ENCODE measurements around the gene DENND6B. TPM values are rescaled to one million over a fixed set of nuclear protein-coding genes. Genes with fewer than 3 reads are reported as not detected.

DENND6B gene
- total and polyA plus RNA-seq, 2 of the 13 experiments (the other 11 are each of a cell fraction or from before 2014, with no cell fraction given): 0.95 to 3.8 TPM

DNA sequence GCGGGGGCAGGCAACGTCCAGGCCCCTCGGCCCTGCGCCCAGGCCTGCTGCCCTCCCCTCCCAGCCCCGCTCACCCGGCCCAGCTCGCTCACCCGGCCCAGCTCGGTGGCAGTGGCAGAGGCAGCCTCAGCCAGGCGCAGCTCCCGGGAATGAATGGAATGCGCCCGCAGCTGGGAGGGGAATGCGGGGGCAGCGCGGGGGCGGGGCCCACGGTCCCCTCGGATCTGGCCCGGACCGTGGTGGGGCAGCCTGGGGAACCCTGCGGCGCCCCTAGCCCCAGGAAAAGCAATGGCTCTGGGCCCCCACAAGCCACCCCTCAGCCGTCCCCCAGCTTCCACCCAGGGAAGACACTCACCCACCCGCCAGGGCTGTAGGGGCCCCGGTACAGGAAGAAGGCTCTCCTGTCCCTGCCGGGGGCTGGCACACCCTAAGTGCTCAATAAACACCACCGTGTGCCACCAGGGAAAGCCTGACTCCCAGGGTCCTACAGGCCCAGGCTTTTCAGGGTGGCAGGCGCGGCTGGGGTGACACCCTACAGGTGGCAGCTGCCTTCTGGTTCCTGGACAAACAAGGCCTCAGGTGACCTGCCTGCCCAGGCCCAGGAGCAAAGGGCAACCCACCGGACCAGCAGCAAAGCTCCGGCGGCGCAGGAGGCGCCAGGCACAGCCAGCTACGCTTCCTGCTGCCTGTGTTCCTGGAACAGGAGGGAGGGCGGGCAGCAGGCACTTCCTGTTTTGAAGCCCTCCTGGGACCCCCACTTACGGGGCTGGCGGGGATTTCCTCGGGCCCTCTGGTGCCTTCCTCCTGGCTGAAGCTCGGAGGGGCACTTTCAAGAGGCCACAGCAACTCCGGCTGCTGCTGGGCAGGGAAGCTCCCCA lies 33.1 kb downstream of the DENND6B start (continued):
- TF ChIP-seq ZBTB38 (CRISPR knock-in tag; IDR thresholded peaks at IDR 0.05) (peak; percentile 90), ZNF326 (CRISPR knock-in tag; IDR thresholded peaks at IDR 0.05; ENCODE audit: borderline replicate concordance) (no peak), MED1 (CRISPR knock-in tag; IDR thresholded peaks at IDR 0.05) (peak; percentile 96), SALL2 (CRISPR knock-in tag; IDR thresholded peaks at IDR 0.05) (peak; percentile 94), ZNF550 (CRISPR knock-in tag; IDR thresholded peaks at IDR 0.05; ENCODE audit: borderline replicate concordance) (no peak), MTF2 (CRISPR knock-in tag; IDR thresholded peaks at IDR 0.05; ENCODE audit: borderline replicate concordance) (0 out of 2 replicates have a peak, but pooled peaks have one; percentile 26), ZEB1 (IDR thresholded peaks at IDR 0.05; ENCODE audit: insufficient replicate concordance, low read depth) (peak; percentile 66), ELF4 (CRISPR knock-in tag; IDR thresholded peaks at IDR 0.05; ENCODE audit: borderline replicate concordance) (0 out of 2 replicates have a peak, but pooled peaks have one; percentile 61), SPEN (CRISPR knock-in tag; IDR thresholded peaks at IDR 0.05; ENCODE audit: low read depth) (peak; percentile 91), ZNF720 (CRISPR knock-in tag; IDR thresholded peaks at IDR 0.05) (no peak), ZNF570 (CRISPR knock-in tag; IDR thresholded peaks at IDR 0.05; ENCODE audit: borderline replicate concordance) (no peak)
- TF ChIP-seq, protein P1, sequence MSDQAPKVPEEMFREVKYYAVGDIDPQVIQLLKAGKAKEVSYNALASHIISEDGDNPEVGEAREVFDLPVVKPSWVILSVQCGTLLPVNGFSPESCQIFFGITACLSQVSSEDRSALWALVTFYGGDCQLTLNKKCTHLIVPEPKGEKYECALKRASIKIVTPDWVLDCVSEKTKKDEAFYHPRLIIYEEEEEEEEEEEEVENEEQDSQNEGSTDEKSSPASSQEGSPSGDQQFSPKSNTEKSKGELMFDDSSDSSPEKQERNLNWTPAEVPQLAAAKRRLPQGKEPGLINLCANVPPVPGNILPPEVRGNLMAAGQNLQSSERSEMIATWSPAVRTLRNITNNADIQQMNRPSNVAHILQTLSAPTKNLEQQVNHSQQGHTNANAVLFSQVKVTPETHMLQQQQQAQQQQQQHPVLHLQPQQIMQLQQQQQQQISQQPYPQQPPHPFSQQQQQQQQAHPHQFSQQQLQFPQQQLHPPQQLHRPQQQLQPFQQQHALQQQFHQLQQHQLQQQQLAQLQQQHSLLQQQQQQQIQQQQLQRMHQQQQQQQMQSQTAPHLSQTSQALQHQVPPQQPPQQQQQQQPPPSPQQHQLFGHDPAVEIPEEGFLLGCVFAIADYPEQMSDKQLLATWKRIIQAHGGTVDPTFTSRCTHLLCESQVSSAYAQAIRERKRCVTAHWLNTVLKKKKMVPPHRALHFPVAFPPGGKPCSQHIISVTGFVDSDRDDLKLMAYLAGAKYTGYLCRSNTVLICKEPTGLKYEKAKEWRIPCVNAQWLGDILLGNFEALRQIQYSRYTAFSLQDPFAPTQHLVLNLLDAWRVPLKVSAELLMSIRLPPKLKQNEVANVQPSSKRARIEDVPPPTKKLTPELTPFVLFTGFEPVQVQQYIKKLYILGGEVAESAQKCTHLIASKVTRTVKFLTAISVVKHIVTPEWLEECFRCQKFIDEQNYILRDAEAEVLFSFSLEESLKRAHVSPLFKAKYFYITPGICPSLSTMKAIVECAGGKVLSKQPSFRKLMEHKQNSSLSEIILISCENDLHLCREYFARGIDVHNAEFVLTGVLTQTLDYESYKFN (CRISPR knock-in tag; conservative IDR thresholded peaks at IDR 0.05): peak; percentile 91
- TF ChIP-seq, protein P2, sequence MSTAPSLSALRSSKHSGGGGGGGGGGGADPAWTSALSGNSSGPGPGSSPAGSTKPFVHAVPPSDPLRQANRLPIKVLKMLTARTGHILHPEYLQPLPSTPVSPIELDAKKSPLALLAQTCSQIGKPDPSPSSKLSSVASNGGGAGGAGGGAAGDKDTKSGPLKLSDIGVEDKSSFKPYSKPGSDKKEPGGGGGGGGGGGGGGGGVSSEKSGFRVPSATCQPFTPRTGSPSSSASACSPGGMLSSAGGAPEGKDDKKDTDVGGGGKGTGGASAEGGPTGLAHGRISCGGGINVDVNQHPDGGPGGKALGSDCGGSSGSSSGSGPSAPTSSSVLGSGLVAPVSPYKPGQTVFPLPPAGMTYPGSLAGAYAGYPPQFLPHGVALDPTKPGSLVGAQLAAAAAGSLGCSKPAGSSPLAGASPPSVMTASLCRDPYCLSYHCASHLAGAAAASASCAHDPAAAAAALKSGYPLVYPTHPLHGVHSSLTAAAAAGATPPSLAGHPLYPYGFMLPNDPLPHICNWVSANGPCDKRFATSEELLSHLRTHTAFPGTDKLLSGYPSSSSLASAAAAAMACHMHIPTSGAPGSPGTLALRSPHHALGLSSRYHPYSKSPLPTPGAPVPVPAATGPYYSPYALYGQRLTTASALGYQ (CRISPR knock-in tag; IDR thresholded peaks at IDR 0.05): no peak
- TF ChIP-seq, protein P3, sequence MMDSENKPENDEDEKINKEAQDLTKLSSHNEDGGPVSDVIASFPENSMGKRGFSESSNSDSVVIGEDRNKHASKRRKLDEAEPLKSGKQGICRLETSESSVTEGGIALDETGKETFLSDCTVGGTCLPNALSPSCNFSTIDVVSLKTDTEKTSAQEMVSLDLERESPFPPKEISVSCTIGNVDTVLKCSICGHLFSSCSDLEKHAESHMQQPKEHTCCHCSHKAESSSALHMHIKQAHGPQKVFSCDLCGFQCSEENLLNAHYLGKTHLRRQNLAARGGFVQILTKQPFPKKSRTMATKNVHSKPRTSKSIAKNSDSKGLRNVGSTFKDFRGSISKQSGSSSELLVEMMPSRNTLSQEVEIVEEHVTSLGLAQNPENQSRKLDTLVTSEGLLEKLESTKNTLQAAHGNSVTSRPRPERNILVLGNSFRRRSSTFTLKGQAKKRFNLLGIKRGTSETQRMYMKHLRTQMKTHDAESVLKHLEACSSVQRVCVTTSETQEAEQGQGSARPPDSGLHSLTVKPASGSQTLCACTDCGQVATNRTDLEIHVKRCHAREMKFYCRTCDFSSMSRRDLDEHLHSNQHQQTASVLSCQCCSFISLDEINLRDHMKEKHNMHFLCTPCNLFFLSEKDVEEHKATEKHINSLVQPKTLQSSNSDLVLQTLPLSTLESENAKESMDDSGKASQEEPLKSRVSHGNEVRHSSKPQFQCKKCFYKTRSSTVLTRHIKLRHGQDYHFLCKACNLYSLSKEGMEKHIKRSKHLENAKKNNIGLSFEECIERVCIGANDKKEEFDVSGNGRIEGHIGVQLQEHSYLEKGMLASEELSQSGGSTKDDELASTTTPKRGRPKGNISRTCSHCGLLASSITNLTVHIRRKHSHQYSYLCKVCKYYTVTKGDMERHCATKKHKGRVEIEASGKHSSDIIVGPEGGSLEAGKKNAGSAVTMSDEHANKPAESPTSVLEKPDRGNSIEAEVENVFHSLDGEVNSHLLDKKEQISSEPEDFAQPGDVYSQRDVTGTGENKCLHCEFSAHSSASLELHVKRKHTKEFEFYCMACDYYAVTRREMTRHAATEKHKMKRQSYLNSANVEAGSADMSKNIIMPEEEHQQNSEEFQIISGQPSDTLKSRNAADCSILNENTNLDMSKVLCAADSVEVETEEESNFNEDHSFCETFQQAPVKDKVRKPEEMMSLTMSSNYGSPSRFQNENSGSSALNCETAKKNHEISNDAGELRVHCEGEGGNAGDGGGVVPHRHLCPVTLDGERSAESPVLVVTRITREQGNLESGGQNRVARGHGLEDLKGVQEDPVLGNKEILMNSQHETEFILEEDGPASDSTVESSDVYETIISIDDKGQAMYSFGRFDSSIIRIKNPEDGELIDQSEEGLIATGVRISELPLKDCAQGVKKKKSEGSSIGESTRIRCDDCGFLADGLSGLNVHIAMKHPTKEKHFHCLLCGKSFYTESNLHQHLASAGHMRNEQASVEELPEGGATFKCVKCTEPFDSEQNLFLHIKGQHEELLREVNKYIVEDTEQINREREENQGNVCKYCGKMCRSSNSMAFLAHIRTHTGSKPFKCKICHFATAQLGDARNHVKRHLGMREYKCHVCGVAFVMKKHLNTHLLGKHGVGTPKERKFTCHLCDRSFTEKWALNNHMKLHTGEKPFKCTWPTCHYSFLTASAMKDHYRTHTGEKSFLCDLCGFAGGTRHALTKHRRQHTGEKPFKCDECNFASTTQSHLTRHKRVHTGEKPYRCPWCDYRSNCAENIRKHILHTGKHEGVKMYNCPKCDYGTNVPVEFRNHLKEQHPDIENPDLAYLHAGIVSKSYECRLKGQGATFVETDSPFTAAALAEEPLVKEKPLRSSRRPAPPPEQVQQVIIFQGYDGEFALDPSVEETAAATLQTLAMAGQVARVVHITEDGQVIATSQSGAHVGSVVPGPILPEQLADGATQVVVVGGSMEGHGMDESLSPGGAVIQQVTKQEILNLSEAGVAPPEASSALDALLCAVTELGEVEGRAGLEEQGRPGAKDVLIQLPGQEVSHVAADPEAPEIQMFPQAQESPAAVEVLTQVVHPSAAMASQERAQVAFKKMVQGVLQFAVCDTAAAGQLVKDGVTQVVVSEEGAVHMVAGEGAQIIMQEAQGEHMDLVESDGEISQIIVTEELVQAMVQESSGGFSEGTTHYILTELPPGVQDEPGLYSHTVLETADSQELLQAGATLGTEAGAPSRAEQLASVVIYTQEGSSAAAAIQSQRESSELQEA (CRISPR knock-in tag; IDR thresholded peaks at IDR 0.05; ENCODE audit: not compliant biosample characterization): peak; percentile 76

Measured in HepG2 (cell line).